Glomerular visceral epithelial cell (primary cell): Measurements from ENCODE around the gene CENPP.
A peak's percentile ranks its signal among the peaks of the same experiment; 100 is the strongest.
"Not testable (repeated sequence)": the region's sequence is repeated elsewhere in the genome, so short reads cannot be mapped to it uniquely, and the experiment has no call there.

ENCODE experiments used
- DNase-seq: peaks from one replicate; pipeline ENCODE4 v3.0.0-alpha.2; 2016; ENCODE audit errors: extremely low spot score

Gene CENPP

DNA sequence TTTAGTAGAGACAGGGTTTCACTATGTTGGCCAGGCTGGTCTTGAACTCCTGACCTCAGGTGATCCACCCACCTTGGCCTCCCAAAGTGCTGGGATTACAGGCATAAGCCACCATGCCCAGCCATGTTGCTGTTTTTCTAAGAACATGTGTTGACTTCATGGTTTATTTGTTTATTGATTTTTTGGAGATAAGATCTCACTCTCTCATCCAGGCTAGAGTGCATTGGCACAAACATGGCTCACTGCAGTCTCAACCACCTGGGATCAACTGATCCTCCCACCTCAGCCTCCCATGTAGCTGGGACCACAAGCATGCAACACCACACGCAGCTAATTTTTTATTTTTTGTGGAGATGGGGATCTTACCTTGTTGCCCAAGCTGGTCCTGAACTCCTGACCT is 269.3 kb downstream of the CENPP start:
- DNase-seq = not testable (repeated sequence)

- no peak for DNase-seq
Observed at GRCh38 chr9:92595930-92596329, 270.2 kb downstream of the CENPP start.

DNA sequence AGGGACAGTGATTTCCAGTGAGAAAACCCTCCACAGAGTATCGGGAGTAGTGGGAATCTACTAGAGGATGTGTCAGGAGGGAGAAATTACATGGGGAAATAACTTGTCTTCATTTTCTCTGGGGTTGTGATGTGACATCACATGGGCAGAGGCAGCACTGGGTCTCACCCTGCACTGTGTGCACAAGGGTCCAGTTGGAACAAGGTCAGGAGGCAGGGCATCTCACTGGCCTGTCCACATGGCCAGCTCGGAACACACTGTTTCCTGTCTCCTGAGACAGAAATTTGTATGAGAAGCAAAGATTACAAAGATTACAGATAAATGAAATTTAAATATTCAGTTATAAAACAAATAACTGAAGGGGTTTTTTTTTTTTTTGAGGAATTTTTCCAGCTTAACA is 272.6 kb downstream of the CENPP start:
- no peak for DNase-seq

DNA sequence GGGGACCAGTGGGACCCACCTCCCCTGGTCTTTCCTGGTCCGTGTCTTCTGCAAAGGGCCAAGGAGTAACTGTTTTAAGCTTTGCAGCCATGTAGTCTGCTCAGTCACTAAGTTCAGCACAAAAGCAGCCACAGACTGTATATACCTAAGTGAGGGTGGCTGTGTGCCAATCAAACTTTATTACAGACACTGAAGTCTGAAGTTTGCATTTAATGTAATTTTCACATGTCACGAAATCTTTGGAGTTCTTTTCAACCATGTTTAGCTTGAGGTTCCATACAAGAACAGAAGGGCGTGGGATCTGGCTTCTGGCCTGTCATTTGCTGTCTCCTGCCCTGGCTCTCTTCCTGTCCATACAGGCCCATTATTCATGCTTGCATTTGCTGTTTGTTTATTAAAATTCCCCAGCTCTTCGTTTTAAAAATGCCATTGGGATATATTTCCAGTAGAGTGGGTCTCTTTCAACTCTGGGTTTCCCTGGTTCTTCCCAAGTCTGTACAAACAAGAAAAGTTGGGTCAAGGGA is 274.2 kb downstream of the CENPP start:
- DNase-seq = no peak

GRCh38 chr9:92600462-92601261 is 274.9 kb downstream of the CENPP start:
- DNase-seq = no peak

DNA sequence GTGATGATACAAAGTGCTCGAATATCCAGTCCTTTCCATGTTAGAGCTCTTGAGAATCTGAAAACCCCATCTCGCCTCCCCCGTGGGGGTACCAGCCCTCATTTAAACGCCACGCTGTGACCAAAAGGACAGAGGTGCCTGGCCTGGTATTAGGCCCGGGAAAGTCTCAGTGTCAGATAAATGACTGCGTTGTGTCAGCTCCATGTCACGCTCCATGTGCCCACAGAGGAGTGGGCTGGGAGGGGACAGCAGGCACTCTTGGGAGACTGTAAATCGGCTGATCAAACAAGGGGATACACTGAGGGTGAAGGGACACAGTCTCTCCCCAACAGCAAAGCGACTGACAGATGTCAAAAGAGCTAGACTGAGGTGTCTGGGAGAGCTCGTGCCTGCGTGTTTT is 275.7 kb downstream of the CENPP start:
- no peak for DNase-seq

DNA sequence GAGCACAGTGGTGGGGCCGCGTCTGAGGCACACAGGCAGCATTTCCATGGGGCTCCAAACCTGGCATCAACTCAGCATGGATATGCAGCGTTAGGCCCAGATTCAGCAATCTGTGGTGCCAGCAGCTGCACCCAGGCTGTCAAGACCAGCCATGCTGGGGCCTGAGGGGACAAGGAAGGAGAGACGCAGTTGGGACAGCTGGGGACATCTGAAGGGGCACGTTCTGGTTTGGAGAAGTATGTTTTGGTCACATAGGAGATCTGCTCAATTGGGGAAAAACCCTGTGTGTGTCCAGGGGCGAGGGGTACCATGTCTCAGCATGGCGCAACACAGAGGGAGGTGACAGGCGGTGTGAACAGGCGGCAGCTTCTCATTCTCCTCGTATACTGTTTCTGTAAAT is 276.7 kb downstream of the CENPP start:
- DNase-seq = no peak

DNA sequence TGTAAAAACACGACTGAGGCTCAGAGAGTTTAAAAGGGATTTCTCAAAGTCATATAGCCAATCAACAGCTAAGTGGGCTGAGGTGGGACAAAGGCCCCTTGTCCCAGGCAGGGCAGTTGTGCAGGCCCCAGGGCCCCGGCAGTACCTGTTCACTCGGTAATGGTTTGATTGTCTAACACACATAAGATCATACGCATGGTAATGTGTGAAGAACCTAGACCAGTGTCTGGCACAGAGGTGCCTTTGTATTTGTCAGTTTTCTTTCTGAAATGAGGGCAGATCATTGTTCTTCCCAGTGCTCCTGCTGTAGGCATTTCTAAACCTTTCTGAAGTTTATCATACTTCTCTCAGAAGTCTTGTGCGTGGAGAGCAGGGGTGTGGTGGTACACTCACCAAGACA is 277.3 kb downstream of the CENPP start:
- DNase-seq = no peak

GRCh38 chr9:92603990-92604389 is 278.2 kb downstream of the CENPP start:
- no peak for DNase-seq

DNA sequence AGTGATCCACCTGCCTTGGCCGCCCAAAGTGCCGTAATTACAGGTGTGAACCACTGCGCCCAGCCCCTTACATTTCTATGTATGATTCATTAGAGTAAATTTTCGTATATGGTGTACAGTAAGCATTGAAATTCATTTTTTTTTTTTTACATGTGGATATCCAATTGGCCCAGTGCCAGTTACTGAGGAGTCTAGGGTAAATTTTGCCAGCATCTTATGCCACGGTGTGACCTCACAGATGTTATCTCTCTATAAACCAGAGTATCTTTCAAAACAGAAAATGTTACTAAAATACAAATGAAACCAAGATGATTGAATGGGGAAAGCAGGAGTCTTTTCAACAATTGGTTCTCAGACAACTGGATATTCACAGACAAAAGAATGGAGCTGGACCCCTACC is 279.5 kb downstream of the CENPP start:
- DNase-seq = no peak

DNA sequence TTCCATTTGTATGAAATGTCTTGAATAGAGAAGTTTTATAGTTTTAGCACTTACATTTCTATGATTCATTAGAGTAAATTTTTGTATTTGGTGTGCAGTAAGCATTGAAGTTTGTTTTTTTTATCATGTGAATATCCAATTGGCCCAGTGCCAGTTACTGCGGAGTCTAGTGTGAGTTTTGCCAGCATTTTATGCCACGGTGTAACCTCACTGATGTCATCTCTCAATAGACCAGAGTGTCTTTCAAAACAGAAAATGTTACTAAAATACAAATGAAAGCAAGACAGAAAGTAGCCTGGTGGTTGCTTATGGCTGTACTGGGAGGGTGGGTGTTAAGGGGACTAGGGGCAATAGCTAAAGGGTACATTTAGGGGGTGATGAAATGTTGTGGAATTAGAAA is 281.3 kb downstream of the CENPP start:
- peak; percentile 20 for DNase-seq

GRCh38 chr9:92607773-92608172 is 282.0 kb downstream of the CENPP start:
- no peak for DNase-seq

DNA sequence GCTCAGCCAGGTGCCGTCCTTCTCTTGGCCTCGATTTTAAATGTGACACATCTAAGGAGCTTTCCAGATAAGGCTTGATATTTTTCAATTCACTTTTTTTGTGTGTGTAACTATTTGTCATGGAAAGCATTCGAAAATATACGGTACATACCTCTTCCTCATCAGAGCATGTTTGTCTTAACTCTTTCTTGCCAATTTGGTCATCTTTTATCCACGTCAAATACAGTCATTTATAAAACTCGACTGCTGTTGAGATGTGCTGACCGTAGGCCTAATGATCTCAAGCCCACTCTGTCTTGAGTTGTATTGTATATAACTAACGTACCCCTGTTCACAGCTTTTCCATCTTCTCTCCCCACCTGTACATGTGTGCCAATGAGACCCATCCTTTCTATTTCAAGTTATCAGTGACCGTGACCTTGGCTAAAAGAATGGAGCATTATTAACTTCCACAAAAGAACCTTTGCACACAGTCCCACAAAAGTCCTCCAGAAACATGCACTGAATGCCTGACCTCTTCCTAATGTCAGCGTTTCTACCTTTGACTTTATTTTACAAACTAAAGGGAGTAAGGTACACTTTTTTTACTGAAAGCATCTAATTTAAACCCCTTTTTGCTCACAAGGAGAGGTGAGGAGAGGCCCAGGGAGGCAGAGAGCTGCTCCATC is 282.6 kb downstream of the CENPP start:
- DNase-seq = no peak

- no peak for DNase-seq
Observed at GRCh38 chr9:92608909-92609445, 283.2 kb downstream of the CENPP start.

GRCh38 chr9:92610470-92611420 is 285.0 kb downstream of the CENPP start:
- no peak for DNase-seq

DNA sequence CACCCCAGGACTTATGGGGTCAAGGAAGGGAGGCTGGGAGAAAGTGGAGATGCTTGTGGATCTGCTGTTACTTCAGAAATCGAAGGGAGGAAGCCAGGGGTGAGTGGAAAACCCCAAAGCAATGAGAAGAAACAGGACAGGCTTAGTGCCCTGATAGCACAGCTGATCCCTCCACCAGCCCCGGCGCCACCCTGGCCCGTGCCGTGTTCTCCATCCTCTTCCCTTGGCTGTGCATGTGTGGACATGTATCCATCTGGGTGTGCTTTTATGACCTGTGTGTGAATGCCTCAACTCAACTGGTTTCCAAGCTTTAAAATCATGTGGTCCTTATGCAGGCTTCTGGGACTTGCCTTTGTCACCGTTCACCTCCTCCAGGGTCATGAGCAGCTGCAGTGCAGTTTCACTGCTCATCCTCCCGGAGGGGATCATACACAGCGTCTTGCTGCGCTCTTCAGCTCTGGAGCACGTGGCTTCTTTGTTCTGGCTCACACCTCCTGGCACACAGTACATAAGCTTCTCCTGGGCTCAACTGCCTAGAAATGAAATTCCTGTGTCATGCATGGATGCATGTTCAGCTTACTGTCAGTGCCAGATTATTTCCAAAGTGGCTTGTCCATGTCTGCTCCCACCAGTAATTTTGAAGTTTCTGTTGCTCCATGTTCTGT is 286.0 kb downstream of the CENPP start:
- DNase-seq = no peak

- DNase-seq = no peak
Observed at GRCh38 chr9:92612292-92612691, 286.5 kb downstream of the CENPP start.

GRCh38 chr9:92612816-92613215 is 287.1 kb downstream of the CENPP start:
- no peak for DNase-seq

GRCh38 chr9:92613268-92614122 is 287.7 kb downstream of the CENPP start:
- no peak for DNase-seq

- no peak for DNase-seq
Observed at GRCh38 chr9:92614123-92614510, 288.4 kb downstream of the CENPP start.
